DND-41 (cell line): ENCODE data around the gene SLC2A1.

Experiments used
- CTCF ChIP-seq: IDR thresholded peaks from 2 replicates; pipeline ENCODE4 v1.5.1; 2012; ENCODE audit warnings: borderline replicate concordance, low read length, moderate library complexity, mild to moderate bottlenecking; ENCODE audit not compliant: poor library complexity, severe bottlenecking; ENCODE audit errors: extremely low read depth
- EZH2 ChIP-seq: IDR thresholded peaks from 3 replicates; pipeline ENCODE4 v1.6.1; 2012; ENCODE audit warnings: borderline replicate concordance, low read depth, mild to moderate bottlenecking, moderate library complexity, low read length, inconsistent platforms; ENCODE audit not compliant: severe bottlenecking

- no peak for TF ChIP-seq CTCF
- TF ChIP-seq EZH2, result no peak
Measured at GRCh38 chr1:42933610-42934491, 24.8 kb downstream of the SLC2A1 start.
